Smooth muscle cell (in vitro differentiated cells): ENCODE measurements around the gene TPSG1. TPM values are rescaled to one million over a fixed set of nuclear protein-coding genes. Genes with fewer than 3 reads are reported as not detected.

ENCODE experiments used
- DNase-seq: peaks from one replicate; lab custom pipeline; 2025; ENCODE audit not compliant: unreplicated experiment; lab: John Stamatoyannopoulos, UW
- H2AFZ ChIP-seq: fragments of 200-600 bp; sonication (generic); 2 replicates; pipeline ENCODE4 v1.6.0; 2016; ENCODE audit warnings: antibody characterized with exemption, low read depth, mild to moderate bottlenecking
- H3F3A ChIP-seq: fragments of 200-600 bp; sonication (generic); 2 replicates; pipeline ENCODE4 v1.6.0; 2017; ENCODE audit warnings: antibody characterized with exemption, low read depth
- H3K27ac ChIP-seq: fragments of 200-600 bp; sonication (generic); 2 replicates; pipeline ENCODE4 v1.5.1; 2016; ENCODE audit warnings: low read depth, mild to moderate bottlenecking
- H3K27me3 ChIP-seq: fragments of 200-600 bp; sonication (generic); 2 replicates; pipeline ENCODE4 v1.6.1; 2016; ENCODE audit warnings: low read depth, mild to moderate bottlenecking
- H3K36me3 ChIP-seq: fragments of 200-600 bp; sonication (generic); 2 replicates; pipeline ENCODE4 v1.5.1; 2016; ENCODE audit warnings: low read depth
- H3K4me1 ChIP-seq: fragments of 200-600 bp; sonication (generic); 2 replicates; pipeline ENCODE4 v1.5.1; 2016; ENCODE audit warnings: low read depth
- H3K4me2 ChIP-seq: fragments of 200-600 bp; sonication (generic); 2 replicates; pipeline ENCODE4 v1.6.0; 2016; ENCODE audit warnings: mild to moderate bottlenecking
- H3K4me3 ChIP-seq: fragments of 200-600 bp; sonication (generic); 2 replicates; pipeline ENCODE4 v1.5.1; 2016; ENCODE audit warnings: mild to moderate bottlenecking
- H3K79me2 ChIP-seq: fragments of 200-600 bp; sonication (generic); 2 replicates; pipeline ENCODE4 v1.6.0; 2016; ENCODE audit warnings: low read depth, mild to moderate bottlenecking
- H3K9ac ChIP-seq: fragments of 200-600 bp; sonication (generic); 2 replicates; pipeline ENCODE4 v1.6.0; 2016; ENCODE audit warnings: low read depth
- H3K9me3 ChIP-seq: fragments of 200-600 bp; sonication (generic); replicated peaks from 2 replicates; pipeline ENCODE4 v1.5.1; 2016; ENCODE audit warnings: low read depth
- H4K20me1 ChIP-seq: fragments of 200-600 bp; sonication (generic); 2 replicates; pipeline ENCODE4 v1.6.0; 2016; ENCODE audit warnings: low read depth
- WGBS: methylation state at CpG from one replicate; pipeline ENCODE4 v1.1.7; 2016; ENCODE audit warnings: low lambda C conversion rate; 5-methylcytosine and 5-hydroxymethylcytosine counted together
- polyA plus RNA-seq: library from polyadenylated mRNA; unstranded; fragments of >200 nt; fragmentation: Nextera tagmentation; extraction: Ambion mirVana; gene quantifications from 2 replicates; pipeline ENCODE4 v1.2.1, GENCODE V29; 2016
- total RNA-seq: library from RNA; depleted of rRNA; stranded (reverse); fragments of >200 nt; gene quantifications from 2 replicates; pipeline ENCODE4 v1.2.3, GENCODE V29; 2014
- TF ChIP-seq, protein P1 (sequence below): fragments of 200-600 bp; sonication (generic); IDR thresholded peaks from 2 replicates; pipeline ENCODE4 v1.5.1; 2017; ENCODE audit warnings: borderline replicate concordance, mild to moderate bottlenecking, antibody characterized with exemption; ENCODE audit not compliant: insufficient read depth, poor library complexity, severe bottlenecking

Gene TPSG1
- total and polyA plus RNA-seq, 2 experiments from 2014 or later, result not detected

DNA sequence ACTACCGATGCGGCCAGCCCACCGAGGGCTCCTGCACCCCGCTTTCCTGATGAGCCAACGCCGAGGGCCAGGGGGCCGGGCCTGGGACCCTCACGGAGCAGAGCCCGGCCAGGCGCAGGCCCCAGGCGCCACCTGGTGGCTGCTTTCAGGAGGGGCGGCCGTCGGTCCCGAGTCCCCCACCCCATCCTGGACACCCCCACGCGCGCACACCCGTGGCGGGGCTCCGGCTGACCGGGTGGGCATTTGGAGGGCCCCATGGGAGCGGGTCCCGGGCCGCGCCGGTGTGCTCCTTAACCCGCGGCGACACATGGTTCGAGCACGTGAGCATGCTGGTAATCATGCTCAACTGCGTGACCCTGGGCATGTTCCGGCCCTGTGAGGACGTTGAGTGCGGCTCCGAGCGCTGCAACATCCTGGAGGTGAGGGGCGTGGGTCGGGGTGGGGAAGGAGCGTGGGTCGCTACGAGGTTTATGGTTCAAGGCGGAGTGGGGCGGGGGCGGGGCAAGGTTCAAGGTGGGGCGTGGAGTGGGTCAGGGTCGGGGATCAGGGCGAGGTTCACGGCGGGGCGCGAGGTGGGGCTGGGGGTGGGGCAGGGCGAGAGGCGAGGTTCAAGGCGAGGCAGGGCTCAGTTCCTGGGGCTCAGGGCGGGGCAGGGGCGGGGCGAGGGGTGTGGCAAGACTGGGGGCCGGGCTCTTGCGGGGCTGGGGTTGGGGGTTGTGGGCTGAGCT is 30.2 kb downstream of the TPSG1 start:
- H3K4me1 ChIP-seq, result no peaks in the 10 kb centered on the region
- H4K20me1 ChIP-seq, result no peaks in the 10 kb centered on the region
- H3K27ac ChIP-seq, result no peak overlapping the region
- WGBS, result 43% methylated on average over 26 of the region's 61 CpGs
- H3K9ac ChIP-seq, result no peak overlapping the region
- H3K27me3 ChIP-seq, result no peaks in the 10 kb centered on the region
- H3K36me3 ChIP-seq, result no peaks in the 10 kb centered on the region
- no peak overlapping the region for H3K4me2 ChIP-seq
- H3K4me3 ChIP-seq, result no peak overlapping the region
- no peaks in the 10 kb centered on the region for H3K79me2 ChIP-seq
- no peak overlapping the region for H2AFZ ChIP-seq
- no peaks in the 10 kb centered on the region for H3F3A ChIP-seq
- no peaks in the 10 kb centered on the region for H3K9me3 ChIP-seq
- peak; percentile 1 for DNase-seq
- TF ChIP-seq, protein P1, sequence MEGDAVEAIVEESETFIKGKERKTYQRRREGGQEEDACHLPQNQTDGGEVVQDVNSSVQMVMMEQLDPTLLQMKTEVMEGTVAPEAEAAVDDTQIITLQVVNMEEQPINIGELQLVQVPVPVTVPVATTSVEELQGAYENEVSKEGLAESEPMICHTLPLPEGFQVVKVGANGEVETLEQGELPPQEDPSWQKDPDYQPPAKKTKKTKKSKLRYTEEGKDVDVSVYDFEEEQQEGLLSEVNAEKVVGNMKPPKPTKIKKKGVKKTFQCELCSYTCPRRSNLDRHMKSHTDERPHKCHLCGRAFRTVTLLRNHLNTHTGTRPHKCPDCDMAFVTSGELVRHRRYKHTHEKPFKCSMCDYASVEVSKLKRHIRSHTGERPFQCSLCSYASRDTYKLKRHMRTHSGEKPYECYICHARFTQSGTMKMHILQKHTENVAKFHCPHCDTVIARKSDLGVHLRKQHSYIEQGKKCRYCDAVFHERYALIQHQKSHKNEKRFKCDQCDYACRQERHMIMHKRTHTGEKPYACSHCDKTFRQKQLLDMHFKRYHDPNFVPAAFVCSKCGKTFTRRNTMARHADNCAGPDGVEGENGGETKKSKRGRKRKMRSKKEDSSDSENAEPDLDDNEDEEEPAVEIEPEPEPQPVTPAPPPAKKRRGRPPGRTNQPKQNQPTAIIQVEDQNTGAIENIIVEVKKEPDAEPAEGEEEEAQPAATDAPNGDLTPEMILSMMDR, result peak; percentile 99

DNA sequence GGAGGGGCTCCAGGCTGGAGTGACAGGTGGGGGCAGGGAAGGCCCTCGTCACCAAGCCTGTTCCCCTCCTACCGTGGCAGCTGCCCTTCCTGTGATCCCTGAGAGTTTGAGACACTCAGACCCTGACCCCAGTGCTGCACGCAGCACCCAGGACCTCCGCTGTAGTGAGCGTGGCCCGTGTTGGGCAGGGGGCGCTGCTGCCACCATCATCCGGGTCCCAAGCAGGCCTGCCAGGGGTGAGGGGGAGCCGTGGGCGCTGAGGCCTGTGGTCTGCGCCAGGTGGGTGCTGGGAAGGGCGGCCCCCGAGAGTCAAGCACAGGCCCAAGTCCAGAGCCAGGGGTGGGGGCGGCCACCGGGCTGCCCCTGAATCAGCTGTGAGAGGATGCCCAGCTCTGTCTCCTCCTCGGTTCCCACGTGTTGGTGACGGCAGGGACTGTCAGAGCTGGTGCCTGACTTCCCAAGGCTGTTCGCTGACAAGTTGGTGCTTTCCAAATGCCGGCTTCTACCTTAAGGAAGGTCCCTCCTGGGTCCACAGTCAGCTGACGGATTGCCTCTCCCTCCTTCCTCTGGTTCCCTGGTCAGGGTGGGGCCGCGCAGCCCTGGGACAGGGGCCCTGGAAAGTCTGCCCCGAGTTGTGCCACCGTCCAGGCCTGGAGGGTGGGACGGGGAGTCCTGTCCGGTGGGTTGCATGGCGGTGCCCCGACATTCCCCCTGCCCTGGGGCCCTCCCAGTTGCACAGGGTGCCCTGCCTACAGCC is 31.1 kb downstream of the TPSG1 start:
- H3K4me3 ChIP-seq, result no peak overlapping the region
- H3K4me1 ChIP-seq, result no peaks in the 10 kb centered on the region
- H3K9ac ChIP-seq, result no peak overlapping the region
- no peaks in the 10 kb centered on the region for H3K79me2 ChIP-seq
- H3K9me3 ChIP-seq, result no peaks in the 10 kb centered on the region
- TF ChIP-seq, protein P1, result no peak
- DNase-seq, result no peak
- 74% methylated on average over 27 of the region's 29 CpGs for WGBS
- no peak overlapping the region for H3K4me2 ChIP-seq
- no peak overlapping the region for H2AFZ ChIP-seq
- H3K27me3 ChIP-seq, result no peaks in the 10 kb centered on the region
- H3K36me3 ChIP-seq, result no peaks in the 10 kb centered on the region
- no peaks in the 10 kb centered on the region for H3F3A ChIP-seq
- no peak overlapping the region for H3K27ac ChIP-seq
- peaks cover 2% of the 10 kb centered on the region for H4K20me1 ChIP-seq

DNA sequence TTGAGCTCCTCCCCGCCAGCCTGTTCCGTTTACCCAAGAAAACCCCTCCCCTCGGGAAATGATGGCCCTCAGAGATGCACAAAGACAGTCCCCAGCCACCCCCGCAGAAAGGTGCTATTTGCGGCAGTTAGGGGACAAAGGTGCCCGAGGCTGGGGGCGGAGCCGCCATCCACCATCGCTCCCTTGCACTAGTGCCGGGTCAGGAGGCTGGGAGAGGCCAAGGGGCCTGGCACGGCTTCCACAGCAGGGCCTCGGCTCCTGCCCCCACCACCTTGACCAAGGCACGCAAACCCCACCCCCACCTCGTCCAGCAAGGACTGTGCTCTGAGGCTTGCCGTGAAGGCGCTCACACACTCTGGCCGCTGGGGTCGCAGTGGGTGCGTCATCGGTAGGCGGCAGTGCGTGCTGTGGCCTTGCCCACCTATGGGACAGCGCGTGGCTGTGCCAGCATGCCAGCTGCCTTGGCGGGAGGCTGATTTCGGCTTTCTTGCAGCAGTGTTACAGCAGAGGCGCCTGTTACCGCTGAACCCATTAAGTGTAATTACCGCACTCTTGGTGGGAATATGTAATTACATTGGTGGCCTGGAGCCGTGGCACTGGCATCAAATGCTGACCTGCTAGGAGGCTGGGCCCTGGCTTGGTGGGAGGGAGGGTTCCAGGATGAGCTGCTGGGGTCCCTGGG is 31.8 kb downstream of the TPSG1 start:
- Histone ChIP-seq H3K9ac (no peak overlapping the region), H4K20me1 (peaks cover 9% of the 10 kb centered on the region), H2AFZ (no peak overlapping the region), H3K27ac (no peak overlapping the region), H3K27me3 (no peaks in the 10 kb centered on the region), H3K4me1 (no peaks in the 10 kb centered on the region), H3K9me3 (no peaks in the 10 kb centered on the region), H3K36me3 (no peaks in the 10 kb centered on the region), H3K4me2 (no peak overlapping the region), H3K79me2 (no peaks in the 10 kb centered on the region), H3F3A (no peaks in the 10 kb centered on the region), H3K4me3 (no peak overlapping the region)
- WGBS, result 83% methylated on average over 30 of the region's 30 CpGs
- TF ChIP-seq, protein P1, result no peak
- no peak for DNase-seq
